ENCODE results near the gene BLACAT1.
"Not testable (repeated sequence)": the region's sequence is repeated elsewhere in the genome, so short reads cannot be mapped to it uniquely, and the experiment has no call there.

BLACAT1 gene

DNA sequence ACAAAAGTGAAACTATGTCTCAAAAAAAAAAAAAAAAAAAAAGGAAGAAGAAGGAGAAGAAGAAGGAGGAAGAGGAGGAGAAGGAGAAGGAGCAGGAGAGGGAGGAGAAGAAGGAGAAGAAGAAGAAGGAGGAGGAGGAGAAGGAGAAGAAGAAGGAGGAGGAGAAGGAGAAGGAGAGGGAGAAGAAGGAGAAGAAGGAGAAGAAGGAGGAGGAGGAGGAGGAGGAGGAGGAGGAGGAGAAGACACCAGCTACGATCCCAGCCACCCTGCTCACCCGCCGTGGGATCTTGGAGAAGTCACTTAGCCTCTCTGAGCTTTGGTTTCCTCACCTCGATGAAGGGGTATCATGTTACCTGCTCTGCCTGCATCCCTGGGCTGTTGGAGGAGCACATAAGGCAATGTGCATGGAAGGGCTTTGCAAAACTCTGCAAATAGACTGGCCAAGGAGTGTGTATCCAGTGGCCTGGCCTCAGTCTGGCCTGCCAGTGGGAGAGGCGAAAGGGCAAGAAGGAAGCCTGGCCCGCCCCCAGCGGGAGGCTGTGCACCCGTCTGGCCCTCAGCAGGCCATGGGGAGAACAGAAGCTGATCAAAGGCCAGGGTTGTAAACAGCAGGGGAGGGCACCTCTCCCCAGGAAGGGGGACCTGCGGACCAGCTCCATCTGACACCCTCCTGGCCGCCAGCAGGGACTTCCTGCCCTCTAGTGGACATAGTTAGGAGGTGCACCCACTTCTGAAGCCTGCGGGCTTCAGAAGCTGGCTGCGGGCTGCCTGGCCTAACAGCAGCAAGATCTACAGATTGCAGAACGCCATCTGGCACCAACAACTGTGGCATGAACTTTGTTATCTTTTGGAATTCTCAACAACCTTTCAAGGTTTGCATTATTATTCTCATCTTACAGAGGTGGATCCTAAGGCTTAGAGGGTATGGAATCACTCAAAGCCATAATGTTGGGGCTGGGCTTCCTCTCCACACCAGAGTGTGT is 29.4 kb upstream of the BLACAT1 start:
- peak; percentile 67 for DNase-seq (ENCODE audit: low read depth, low spot score)
- in situ Hi-C loops (cut with HindIII; ENCODE audit: low sequenced_read_pairs) = no loop called here
- TF ChIP-seq, protein P1, sequence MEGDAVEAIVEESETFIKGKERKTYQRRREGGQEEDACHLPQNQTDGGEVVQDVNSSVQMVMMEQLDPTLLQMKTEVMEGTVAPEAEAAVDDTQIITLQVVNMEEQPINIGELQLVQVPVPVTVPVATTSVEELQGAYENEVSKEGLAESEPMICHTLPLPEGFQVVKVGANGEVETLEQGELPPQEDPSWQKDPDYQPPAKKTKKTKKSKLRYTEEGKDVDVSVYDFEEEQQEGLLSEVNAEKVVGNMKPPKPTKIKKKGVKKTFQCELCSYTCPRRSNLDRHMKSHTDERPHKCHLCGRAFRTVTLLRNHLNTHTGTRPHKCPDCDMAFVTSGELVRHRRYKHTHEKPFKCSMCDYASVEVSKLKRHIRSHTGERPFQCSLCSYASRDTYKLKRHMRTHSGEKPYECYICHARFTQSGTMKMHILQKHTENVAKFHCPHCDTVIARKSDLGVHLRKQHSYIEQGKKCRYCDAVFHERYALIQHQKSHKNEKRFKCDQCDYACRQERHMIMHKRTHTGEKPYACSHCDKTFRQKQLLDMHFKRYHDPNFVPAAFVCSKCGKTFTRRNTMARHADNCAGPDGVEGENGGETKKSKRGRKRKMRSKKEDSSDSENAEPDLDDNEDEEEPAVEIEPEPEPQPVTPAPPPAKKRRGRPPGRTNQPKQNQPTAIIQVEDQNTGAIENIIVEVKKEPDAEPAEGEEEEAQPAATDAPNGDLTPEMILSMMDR (IDR thresholded peaks at IDR 0.05; ENCODE audit: low read depth, low read length) = peak; percentile 95
- no peak overlapping the region for H3K4me3 ChIP-seq (ENCODE audit: low read depth, low read length)

DNA sequence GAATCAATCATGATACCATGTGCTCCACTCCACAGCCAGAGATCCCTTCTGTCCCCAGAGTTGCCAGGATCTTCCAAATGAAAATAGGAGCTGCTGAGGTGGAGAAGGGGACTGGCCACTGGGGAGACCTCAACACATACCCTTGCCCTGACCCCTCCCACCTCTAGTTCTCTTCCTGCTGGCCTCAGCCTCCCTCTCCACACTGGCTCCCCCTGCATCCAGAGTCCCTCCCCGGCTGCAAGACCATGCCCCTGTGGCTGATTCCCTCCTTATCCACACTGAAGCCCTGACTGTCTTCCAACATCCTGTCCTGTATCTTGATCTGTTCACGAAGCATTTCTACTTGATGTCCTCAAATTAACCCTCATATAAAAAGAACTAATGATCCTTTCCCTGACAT is 27.5 kb upstream of the BLACAT1 start:
- TF ChIP-seq, protein P1 (IDR thresholded peaks at IDR 0.05; ENCODE audit: low read depth, low read length) = no peak
- no peak overlapping the region for H3K4me3 ChIP-seq (ENCODE audit: low read depth, low read length)
- in situ Hi-C loops (cut with HindIII; ENCODE audit: low sequenced_read_pairs) = no loop called here
- no peak for DNase-seq (ENCODE audit: low read depth, low spot score)

DNA sequence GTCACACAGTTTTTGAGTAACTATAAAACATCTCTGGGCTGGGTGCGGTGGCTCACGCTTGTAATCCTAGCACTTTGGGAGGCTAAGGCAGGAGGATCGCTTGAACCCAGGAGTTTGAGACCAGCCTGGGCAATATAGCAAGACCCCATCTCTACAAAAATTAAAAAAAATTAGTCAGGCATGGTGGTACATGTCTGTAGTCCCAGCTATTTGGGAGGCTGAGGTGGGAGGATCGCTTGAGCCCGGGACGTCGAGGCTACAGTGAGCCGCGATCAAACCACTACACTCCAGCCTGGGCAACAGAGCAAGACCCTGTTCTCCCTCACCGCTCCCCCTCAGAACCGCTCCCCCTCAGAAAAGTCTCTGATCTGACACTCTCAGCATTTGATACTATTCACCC is 26.7 kb upstream of the BLACAT1 start:
- DNase-seq (ENCODE audit: low read depth, low spot score); in situ Hi-C loops (cut with HindIII; ENCODE audit: low sequenced_read_pairs); H3K4me3 ChIP-seq (ENCODE audit: low read depth, low read length): not testable (repeated sequence)

DNA sequence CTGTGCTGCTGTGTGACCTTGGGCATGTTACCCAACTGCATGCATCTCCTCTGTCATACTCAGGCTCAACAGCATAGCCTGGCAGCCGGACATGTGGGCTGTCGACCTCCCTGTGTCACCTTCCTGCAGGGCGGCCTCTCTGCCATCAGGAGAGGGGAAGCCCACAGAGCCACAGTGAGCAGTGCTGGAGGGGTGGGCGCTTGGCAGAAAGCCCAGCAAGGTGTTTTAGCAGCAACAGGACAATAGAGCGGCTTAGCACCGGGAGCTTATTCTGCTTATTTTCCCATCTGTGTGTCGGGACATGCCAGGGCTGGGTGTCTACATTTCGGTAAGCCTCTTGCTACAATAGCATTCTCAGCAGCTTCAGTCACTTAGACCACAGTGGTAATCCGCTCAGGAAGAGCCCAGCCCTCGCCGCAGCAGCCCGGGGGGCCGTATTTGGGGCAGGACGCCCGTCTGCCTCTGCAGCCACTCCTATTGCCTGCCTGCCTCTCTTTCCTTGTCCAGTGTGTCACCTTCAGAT is 25.8 kb upstream of the BLACAT1 start:
- DNase-seq (ENCODE audit: low read depth, low spot score) = no peak
- no peak overlapping the region for H3K4me3 ChIP-seq (ENCODE audit: low read depth, low read length)
- in situ Hi-C loops (cut with HindIII; ENCODE audit: low sequenced_read_pairs) = no loop called here
- TF ChIP-seq, protein P1 (IDR thresholded peaks at IDR 0.05; ENCODE audit: low read depth, low read length) = no peak

DNA sequence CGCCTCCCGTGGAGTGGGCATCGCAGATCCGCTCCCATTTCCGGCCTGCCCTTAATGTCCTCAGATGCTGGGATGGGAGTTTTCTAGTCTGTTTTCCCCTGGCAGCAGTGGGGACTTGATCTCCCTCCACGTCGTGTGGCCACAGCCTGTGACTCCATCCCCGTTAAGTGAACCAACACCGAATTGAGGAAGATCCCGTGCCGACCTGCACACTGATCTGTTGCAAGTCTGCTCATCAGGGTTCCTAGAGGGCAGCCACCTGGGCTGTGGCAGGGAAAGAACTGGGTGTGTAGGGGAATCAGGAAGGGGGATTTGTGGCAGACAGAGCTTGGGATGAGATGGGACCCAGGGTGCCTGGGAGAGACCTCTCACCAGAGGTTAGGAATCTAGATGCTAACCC is 25.4 kb upstream of the BLACAT1 start:
- TF ChIP-seq, protein P1 (IDR thresholded peaks at IDR 0.05; ENCODE audit: low read depth, low read length) = no peak
- in situ Hi-C loops (cut with HindIII; ENCODE audit: low sequenced_read_pairs) = no loop called here
- no peak for DNase-seq (ENCODE audit: low read depth, low spot score)
- H3K4me3 ChIP-seq (ENCODE audit: low read depth, low read length) = no peak overlapping the region

DNA sequence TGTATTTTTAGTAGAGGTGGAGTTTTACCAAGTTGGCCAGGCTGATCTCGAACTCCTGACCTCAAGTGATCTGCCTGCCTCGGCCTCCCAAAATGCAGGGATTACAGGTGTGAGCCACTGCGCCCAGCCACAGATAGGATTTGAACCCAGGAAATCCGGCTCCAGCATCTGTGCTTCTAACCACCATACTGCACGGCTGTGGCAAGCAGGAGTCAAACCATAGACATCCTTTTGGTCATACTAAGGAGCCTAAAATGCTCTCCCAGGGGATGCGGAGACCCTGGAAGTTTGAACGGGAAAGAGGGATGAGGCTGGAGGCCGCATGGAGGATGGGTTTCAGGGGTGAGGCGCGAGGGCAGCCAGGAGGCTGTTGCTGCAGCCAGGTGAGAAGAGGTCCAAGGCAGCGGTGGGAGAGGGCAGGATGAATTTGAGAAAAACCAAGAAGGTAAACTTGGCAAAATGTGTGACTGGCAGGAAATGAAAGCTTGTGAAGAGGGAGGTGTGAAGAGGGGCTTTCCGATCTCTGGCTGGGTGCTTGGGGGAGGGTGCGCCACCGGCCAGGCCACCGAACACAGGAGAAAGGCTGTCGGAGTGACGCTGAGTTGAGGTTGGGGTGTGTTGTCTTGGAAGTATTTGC is 24.6 kb upstream of the BLACAT1 start:
- TF ChIP-seq, protein P1 (IDR thresholded peaks at IDR 0.05; ENCODE audit: low read depth, low read length) = no peak
- H3K4me3 ChIP-seq (ENCODE audit: low read depth, low read length) = no peak overlapping the region
- in situ Hi-C loops (cut with HindIII; ENCODE audit: low sequenced_read_pairs) = no loop called here
- no peak for DNase-seq (ENCODE audit: low read depth, low spot score)

DNA sequence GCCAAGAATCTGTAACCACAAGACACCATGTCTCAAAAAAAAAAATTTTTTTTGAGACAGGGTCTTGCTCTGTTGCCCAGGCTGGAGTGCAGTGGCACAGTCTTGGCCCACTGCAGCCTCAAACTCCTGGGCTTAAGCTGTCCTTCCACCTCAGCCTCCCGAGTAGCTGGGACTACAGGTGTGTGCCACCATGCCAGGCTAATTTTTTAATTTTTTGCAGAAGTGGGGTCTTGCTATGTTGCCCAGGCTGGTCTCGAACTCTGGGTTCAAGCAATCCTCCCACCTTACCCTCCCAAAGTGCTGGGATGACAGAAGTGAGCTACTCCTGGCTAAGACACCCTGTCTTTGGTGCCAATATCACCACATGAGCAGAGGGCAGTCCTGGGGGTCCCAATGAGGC is 23.1 kb upstream of the BLACAT1 start:
- DNase-seq (ENCODE audit: low read depth, low spot score); H3K4me3 ChIP-seq (ENCODE audit: low read depth, low read length); in situ Hi-C loops (cut with HindIII; ENCODE audit: low sequenced_read_pairs): not testable (repeated sequence)
